ENCODE measurements around the gene S100A13.

DNA sequence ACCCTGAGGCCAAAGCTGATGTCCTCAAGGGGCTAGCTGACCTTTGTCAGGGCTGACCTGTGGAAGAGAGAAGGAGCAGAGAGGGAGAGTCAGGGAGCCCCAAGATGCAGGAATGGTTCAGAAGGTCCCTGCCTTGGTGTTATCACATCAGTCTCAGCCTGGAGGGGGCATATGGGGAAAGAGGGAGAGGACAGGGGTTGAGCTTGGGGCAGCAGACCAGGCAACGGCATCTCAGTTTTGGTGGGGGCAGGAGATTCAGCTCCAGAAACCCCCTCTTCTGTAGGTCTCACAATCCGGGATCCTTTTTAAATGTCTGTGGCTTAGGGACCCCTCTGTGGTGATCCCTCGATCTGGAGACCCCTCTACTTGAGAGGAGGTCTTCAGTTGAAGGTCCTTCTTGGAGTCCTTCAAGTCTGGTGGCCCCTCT, 815 bp downstream of the S100A13 start:
- no peak for TF ChIP-seq IRF1 (CRISPR knock-in tag; IDR thresholded peaks at IDR 0.05; ENCODE audit: borderline replicate concordance)
- TF ChIP-seq RAD21 (CRISPR knock-in tag; conservative IDR thresholded peaks at IDR 0.05 in 1 of 2, IDR thresholded peaks at IDR 0.05 in 1 of 2): no peak
- no peak for TF ChIP-seq POLR2A (conservative IDR thresholded peaks at IDR 0.05)
- TF ChIP-seq PTRF (tag; IDR thresholded peaks at IDR 0.05): no peak

Measured in K562 (cell line).